Kidney (tissue), 14 donors: ENCODE data around the gene ADAM15. TPM values are rescaled to one million over a fixed set of nuclear protein-coding genes. Genes with fewer than 3 reads are reported as not detected.

Experiments used
- DNase-seq, 5 donors: peaks; one replicate each; pipeline ENCODE4 v3.0.0-alpha.2; 2013 to 2020
- FAIRE-seq: peaks from 2 replicates; lab custom pipeline; 2012; peaks lifted over from hg19 to GRCh38; lab: Jason Lieb, UNC
- H3K27ac ChIP-seq, 2 donors: one replicate each; pipeline ENCODE4 v1.7.0; 2013; ENCODE audit warnings: low read depth in 2 of 2, low read length in 2 of 2, inconsistent platforms in 1 of 2
- H3K27me3 ChIP-seq: one replicate; pipeline ENCODE4 v1.7.1; 2013; ENCODE audit warnings: low read length, inconsistent platforms; ENCODE audit not compliant: control insufficient read depth, insufficient read depth
- H3K36me3 ChIP-seq, 3 donors: one replicate each; pipeline versions ENCODE4 v1.7.0 to v1.7.1; 2013; ENCODE audit warnings: low read length in 3 of 3, control low read depth in 1 of 3, inconsistent platforms in 1 of 3; ENCODE audit not compliant: insufficient read depth in 3 of 3, control insufficient read depth in 2 of 3
- H3K4me1 ChIP-seq, 3 donors: one replicate each; pipeline versions ENCODE4 v1.7.0 to v1.7.1; 2013; ENCODE audit warnings: low read length in 3 of 3, inconsistent platforms in 1 of 3, low read depth in 1 of 3; ENCODE audit not compliant: control insufficient read depth in 2 of 3, insufficient read depth in 2 of 3
- H3K4me3 ChIP-seq, 3 donors: one replicate each; pipeline versions ENCODE4 v1.7.0 to v1.8.1; 2013; ENCODE audit warnings: low read length in 3 of 3, control low read depth in 1 of 3, inconsistent platforms in 1 of 3
- H3K9ac ChIP-seq, 3 donors: one replicate each; pipeline versions ENCODE4 v1.7.0 to v1.7.1; 2013; ENCODE audit warnings: low read length in 3 of 3, control low read depth in 1 of 3, inconsistent platforms in 1 of 3
- H3K9me3 ChIP-seq, 3 donors: one replicate each; pipeline versions ENCODE4 v1.7.0 to v1.7.1; 2013; ENCODE audit warnings: low read length in 3 of 3, control low read depth in 1 of 3, inconsistent platforms in 1 of 3; ENCODE audit not compliant: control insufficient read depth in 2 of 3, insufficient read depth in 1 of 3
- CTCF ChIP-seq: IDR thresholded peaks from 3 replicates; pipeline ENCODE4 v1.5.1; 2012; ENCODE audit warnings: mild to moderate bottlenecking, moderate library complexity, borderline replicate concordance; ENCODE audit not compliant: insufficient read depth; ENCODE audit errors: extremely low read depth
- intact Hi-C: fragments of 100-400 bp; cut with DNase I; formaldehyde crosslinking; loops from one replicate; pipeline ENCODE4 v1.11.1; 2022
- polyA plus RNA-seq: library from polyadenylated mRNA; stranded (reverse); fragments of 350-450 nt; fragmentation: Illumina TruSeq; extraction: RNeasy Lipid Tissue Mini Kit (QIAGEN cat#74804); gene quantifications from one replicate; pipeline ENCODE4 v1.2.3, GENCODE V29; 2014; ENCODE audit warnings: low read depth, low replicate concordance; ENCODE audit not compliant: insufficient read depth
- total RNA-seq: library from RNA; stranded (reverse); fragmentation: NEBNext Ultra II Directional; extraction: Animal tissue kit (Norgen Biotek cat#: 25700); gene quantifications from one replicate; pipeline ENCODE4 v1.2.1, GENCODE V29; 2021
- donor health status: control.
- donor health status: control.
- donor health status: control.
- donor health status: control.
- donor health status: control.
- donor health status: DM: yes; HTN: yes; CAD: no.
- donor health status: Normal renal cell carcinoma (clear cell type).

ADAM15 gene
- total and polyA plus RNA-seq, 2 donors from 2014 or later = 68.4 to 152 TPM

GRCh38 chr1:155009221-155009711 lies 41.9 kb upstream of the ADAM15 start:
- no peak for TF ChIP-seq CTCF
- H3K27ac ChIP-seq = peak overlapping the region; percentile 35 to 41
- DNase-seq (peak; percentile 21 to 70 (median 49)), FAIRE-seq (no peak)
- peaks cover under 1 to 58% (median 33%) of the 10 kb centered on the region in 3 donors for H3K4me1 ChIP-seq
- no peaks in the 10 kb centered on the region for H3K27me3 ChIP-seq
- intact Hi-C loops = no loop called here
- no peaks in the 10 kb centered on the region for H3K9me3 ChIP-seq
- no peak overlapping the region for H3K9ac ChIP-seq
- H3K4me3 ChIP-seq = no peak overlapping the region
- H3K36me3 ChIP-seq = no peaks in the 10 kb centered on the region

GRCh38 chr1:155009742-155010141 lies 41.4 kb upstream of the ADAM15 start:
- no peaks in the 10 kb centered on the region for H3K9me3 ChIP-seq
- no peak overlapping the region for H3K27ac ChIP-seq
- no peak for DNase-seq
- peaks cover 0 to 53% (median 30%) of the 10 kb centered on the region in 3 donors for H3K4me1 ChIP-seq
- intact Hi-C loops = no loop called here
- H3K9ac ChIP-seq = no peak overlapping the region
- H3K36me3 ChIP-seq = no peaks in the 10 kb centered on the region
- no peak for TF ChIP-seq CTCF
- H3K4me3 ChIP-seq = no peak overlapping the region
- no peak for FAIRE-seq
- H3K27me3 ChIP-seq = no peaks in the 10 kb centered on the region

- DNase-seq (peak in 1 of 5 donors; percentile 59), FAIRE-seq (no peak)
- no peak overlapping the region for H3K27ac ChIP-seq
- H3K4me3 ChIP-seq = no peak overlapping the region
- intact Hi-C loops = no loop called here
- no peak overlapping the region for H3K9ac ChIP-seq
- H3K4me1 ChIP-seq = peaks cover 0 to 48% (median 30%) of the 10 kb centered on the region in 3 donors
- no peaks in the 10 kb centered on the region for H3K36me3 ChIP-seq
- no peaks in the 10 kb centered on the region for H3K27me3 ChIP-seq
- no peak for TF ChIP-seq CTCF
- H3K9me3 ChIP-seq = no peaks in the 10 kb centered on the region
Measured at GRCh38 chr1:155010211-155010918, 40.8 kb upstream of the ADAM15 start.
